Calu3 (cell line): ENCODE measurements around the gene TBC1D23. TPM values are rescaled to one million over a fixed set of nuclear protein-coding genes. Genes with fewer than 3 reads are reported as not detected.

Experiments
- BruUV-seq: library from RNA; stranded (reverse); fragments of 400-500 nt; replicated peaks from 2 replicates; lab custom pipeline; 2021; lab: Mats Ljungman, UMichigan
- CTCF ChIA-PET: fragments of 300-600 bp; sonication (Branson Sonifier 250); formaldehyde crosslinking; loops from one replicate; lab custom pipeline; 2022; ENCODE audit warnings: antibody characterized with exemption; lab: Charles Lee
- DNase-seq: peaks from one replicate; pipeline ENCODE4 v3.0.0; 2022
- H3K27ac Mint-ChIP-seq: one replicate; pipeline ENCODE4 v1.8.0; 2022; ENCODE audit warnings: mixed read lengths; ENCODE audit not compliant: unreplicated experiment
- H3K27me3 Mint-ChIP-seq: one replicate; pipeline ENCODE4 v1.8.0; 2022; ENCODE audit warnings: mixed read lengths; ENCODE audit not compliant: unreplicated experiment
- H3K36me3 Mint-ChIP-seq: one replicate; pipeline ENCODE4 v1.8.0; 2022; ENCODE audit warnings: mild to moderate bottlenecking, moderate library complexity, mixed read lengths; ENCODE audit not compliant: insufficient read depth, unreplicated experiment
- H3K4me1 Mint-ChIP-seq: one replicate; pipeline ENCODE4 v1.8.0; 2022; ENCODE audit warnings: mild to moderate bottlenecking, low read depth, mixed read lengths; ENCODE audit not compliant: unreplicated experiment
- H3K4me3 Mint-ChIP-seq: one replicate; pipeline ENCODE4 v1.8.0; 2022; ENCODE audit warnings: mild to moderate bottlenecking, low read depth, moderate library complexity, mixed read lengths; ENCODE audit not compliant: unreplicated experiment
- H3K9me3 Mint-ChIP-seq: one replicate; pipeline ENCODE4 v1.8.0; 2022; ENCODE audit warnings: low read depth, mixed read lengths; ENCODE audit not compliant: unreplicated experiment
- intact Hi-C: fragments of 100-400 bp; cut with micrococcal nuclease; formaldehyde crosslinking; loops from one replicate; pipeline ENCODE4 v1.10.0; 2022; ENCODE audit not compliant: unreplicated experiment
- total RNA-seq: library from RNA; stranded (reverse); gene quantifications from 2 replicates; pipeline ENCODE4 v1.2.3, GENCODE V29; 2022
- TF ChIP-seq, protein P1 (sequence below): fragments of 200-600 bp; IDR thresholded peaks from one replicate; pipeline ENCODE4 v1.8.0; 2022; ENCODE audit warnings: antibody characterized with exemption; ENCODE audit not compliant: unreplicated experiment

TBC1D23 gene
- total RNA-seq, 1 experiment from 2014 or later: 26.1 TPM

DNA sequence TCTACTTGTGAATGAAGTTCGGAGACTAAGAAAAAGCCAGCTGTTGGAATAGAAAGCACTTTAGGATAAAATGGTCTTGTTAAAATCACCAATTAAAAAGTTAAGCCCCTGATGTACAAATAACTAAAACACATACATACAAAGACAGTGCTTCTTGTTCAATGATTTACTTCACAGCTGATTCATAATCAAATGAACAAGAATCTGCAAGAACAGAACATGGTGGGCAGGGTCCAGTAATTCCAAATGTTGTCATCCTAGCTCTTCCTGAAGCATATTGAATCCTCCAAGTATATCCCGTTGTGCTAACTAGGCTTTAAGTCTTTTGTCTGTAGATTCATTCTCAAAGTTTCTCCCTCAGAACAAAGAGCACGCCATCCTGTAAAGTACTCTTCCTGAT is 98.2 kb downstream of the TBC1D23 start:
- Mint-ChIP-seq H3K4me1 (no peaks in the 10 kb centered on the region), H3K27ac (no peak overlapping the region), H3K9me3 (no peaks in the 10 kb centered on the region), H3K27me3 (no peaks in the 10 kb centered on the region), H3K36me3 (peaks cover 7% of the 10 kb centered on the region), H3K4me3 (no peak overlapping the region)
- intact Hi-C loops: no loop called here
- no TSS peak for BruUV-seq
- CTCF ChIA-PET: interaction anchor here (1.2 kb wide), 1 partner anchor 355 kb away, joined by 8 read pairs; no protein-coding TSS in a partner anchor
- no peak for DNase-seq
- TF ChIP-seq, protein P1, sequence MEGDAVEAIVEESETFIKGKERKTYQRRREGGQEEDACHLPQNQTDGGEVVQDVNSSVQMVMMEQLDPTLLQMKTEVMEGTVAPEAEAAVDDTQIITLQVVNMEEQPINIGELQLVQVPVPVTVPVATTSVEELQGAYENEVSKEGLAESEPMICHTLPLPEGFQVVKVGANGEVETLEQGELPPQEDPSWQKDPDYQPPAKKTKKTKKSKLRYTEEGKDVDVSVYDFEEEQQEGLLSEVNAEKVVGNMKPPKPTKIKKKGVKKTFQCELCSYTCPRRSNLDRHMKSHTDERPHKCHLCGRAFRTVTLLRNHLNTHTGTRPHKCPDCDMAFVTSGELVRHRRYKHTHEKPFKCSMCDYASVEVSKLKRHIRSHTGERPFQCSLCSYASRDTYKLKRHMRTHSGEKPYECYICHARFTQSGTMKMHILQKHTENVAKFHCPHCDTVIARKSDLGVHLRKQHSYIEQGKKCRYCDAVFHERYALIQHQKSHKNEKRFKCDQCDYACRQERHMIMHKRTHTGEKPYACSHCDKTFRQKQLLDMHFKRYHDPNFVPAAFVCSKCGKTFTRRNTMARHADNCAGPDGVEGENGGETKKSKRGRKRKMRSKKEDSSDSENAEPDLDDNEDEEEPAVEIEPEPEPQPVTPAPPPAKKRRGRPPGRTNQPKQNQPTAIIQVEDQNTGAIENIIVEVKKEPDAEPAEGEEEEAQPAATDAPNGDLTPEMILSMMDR: no peak

- Mint-ChIP-seq H3K4me1 (no peaks in the 10 kb centered on the region), H3K27ac (no peak overlapping the region), H3K36me3 (peaks cover 8% of the 10 kb centered on the region), H3K4me3 (no peak overlapping the region), H3K9me3 (no peaks in the 10 kb centered on the region), H3K27me3 (no peaks in the 10 kb centered on the region)
- intact Hi-C loops: no loop called here
- BruUV-seq: no TSS peak
- CTCF ChIA-PET: no interaction called here
- DNase-seq: no peak
- TF ChIP-seq, protein P1: no peak
Measured at GRCh38 chr3:100360757-100361496, 100.1 kb downstream of the TBC1D23 start.

GRCh38 chr3:100361897-100362296 is 101.1 kb downstream of the TBC1D23 start:
- intact Hi-C loops: no loop called here
- no peak for DNase-seq
- H3K27ac Mint-ChIP-seq: no peak overlapping the region
- H3K36me3 Mint-ChIP-seq: peaks cover 16% of the 10 kb centered on the region
- CTCF ChIA-PET: no interaction called here
- H3K4me3 Mint-ChIP-seq: no peak overlapping the region
- BruUV-seq: no TSS peak
- TF ChIP-seq, protein P1: no peak
- H3K9me3 Mint-ChIP-seq: no peaks in the 10 kb centered on the region
- no peaks in the 10 kb centered on the region for H3K27me3 Mint-ChIP-seq
- no peaks in the 10 kb centered on the region for H3K4me1 Mint-ChIP-seq

DNA sequence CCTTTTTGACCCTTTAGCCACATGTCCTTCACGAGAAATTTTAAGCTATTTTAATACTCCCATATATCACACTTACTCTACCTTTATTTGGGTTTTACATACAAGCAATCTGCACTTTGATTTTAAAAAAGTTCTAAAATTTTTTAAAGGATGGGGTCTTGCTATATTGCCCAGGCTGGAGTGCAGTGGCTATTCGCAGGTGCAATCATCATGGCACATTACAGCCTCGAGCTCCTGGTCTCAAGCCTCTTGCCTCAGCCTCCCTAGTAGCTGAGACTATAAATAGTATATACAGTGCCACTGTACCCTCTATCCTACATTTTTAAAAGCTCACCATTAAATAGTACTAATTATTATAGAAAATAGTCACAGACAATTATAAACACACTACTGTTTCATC is 103.6 kb downstream of the TBC1D23 start:
- no peak overlapping the region for H3K27ac Mint-ChIP-seq
- H3K27me3 Mint-ChIP-seq: no peaks in the 10 kb centered on the region
- no TSS peak for BruUV-seq
- no peaks in the 10 kb centered on the region for H3K4me1 Mint-ChIP-seq
- CTCF ChIA-PET: no interaction called here
- H3K36me3 Mint-ChIP-seq: peaks cover 25% of the 10 kb centered on the region
- intact Hi-C loops: no loop called here
- H3K4me3 Mint-ChIP-seq: no peak overlapping the region
- TF ChIP-seq, protein P1: no peak
- no peaks in the 10 kb centered on the region for H3K9me3 Mint-ChIP-seq
- DNase-seq: no peak
